Prostate gland (tissue), 2 donors: ENCODE measurements around the gene PRPF6.

Source experiments
- POLR2A ChIP-seq: fragments of 450-650 bp; IDR thresholded peaks from one replicate; pipeline ENCODE4 v1.6.1; 2016; ENCODE audit warnings: antibody characterized with exemption, mild to moderate bottlenecking
- POLR2AphosphoS5 ChIP-seq: sonication (generic); formaldehyde crosslinking; IDR thresholded peaks from one replicate; pipeline ENCODE4 v1.6.1; 2017; ENCODE audit warnings: antibody characterized with exemption
- TF ChIP-seq, protein P1 (sequence below), 4 experiments: fragments of 200-600 bp in 2 of 4; fragments of 450-650 bp in 2 of 4; sonication (generic) in 2 of 4; IDR thresholded peaks; 1 replicate in 3 of 4; 2 replicates in 1 of 4; pipeline ENCODE4 v1.5.1; 2016 to 2019; ENCODE audit warnings: antibody characterized with exemption in 4 of 4, mild to moderate bottlenecking in 2 of 4, moderate library complexity in 2 of 4

DNA sequence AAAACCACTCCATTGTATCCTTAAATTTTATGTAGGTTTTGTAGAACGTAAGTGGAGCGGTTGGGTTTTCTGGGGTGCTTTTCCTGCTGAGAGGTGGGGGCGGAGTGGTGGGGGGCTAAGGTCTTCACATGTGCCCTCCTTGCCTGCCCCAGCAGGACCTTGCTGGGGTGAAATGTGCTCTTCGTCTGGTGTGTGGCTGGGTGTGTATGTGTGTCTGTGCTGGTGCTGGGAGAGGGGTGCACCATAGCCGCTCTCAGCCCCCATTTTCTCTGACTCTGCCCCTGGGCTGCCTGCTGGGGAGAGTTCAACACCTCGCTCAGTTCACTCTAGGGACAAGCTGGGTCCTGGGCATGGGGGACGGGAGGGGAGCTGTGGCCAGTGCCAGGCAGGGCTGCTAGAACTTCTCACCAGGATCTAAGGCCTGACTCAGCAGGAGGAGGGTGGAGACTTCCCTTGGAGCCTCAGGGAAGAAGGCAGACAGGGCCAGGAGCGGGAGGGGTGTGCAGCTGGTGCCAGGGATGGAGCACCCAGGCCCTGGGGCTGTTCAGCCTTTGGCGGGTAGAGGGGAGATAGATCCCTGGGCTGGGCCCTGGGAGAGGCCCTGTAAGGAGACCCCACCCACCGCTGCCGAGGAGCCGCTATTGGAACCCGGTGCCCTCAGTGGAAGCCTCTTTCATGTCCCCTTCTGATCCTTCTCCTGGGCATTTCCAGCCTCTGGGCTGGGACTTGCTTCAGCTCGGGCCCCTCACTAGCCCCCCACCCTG lies 63.7 kb downstream of the PRPF6 start:
- TF ChIP-seq, protein P1, sequence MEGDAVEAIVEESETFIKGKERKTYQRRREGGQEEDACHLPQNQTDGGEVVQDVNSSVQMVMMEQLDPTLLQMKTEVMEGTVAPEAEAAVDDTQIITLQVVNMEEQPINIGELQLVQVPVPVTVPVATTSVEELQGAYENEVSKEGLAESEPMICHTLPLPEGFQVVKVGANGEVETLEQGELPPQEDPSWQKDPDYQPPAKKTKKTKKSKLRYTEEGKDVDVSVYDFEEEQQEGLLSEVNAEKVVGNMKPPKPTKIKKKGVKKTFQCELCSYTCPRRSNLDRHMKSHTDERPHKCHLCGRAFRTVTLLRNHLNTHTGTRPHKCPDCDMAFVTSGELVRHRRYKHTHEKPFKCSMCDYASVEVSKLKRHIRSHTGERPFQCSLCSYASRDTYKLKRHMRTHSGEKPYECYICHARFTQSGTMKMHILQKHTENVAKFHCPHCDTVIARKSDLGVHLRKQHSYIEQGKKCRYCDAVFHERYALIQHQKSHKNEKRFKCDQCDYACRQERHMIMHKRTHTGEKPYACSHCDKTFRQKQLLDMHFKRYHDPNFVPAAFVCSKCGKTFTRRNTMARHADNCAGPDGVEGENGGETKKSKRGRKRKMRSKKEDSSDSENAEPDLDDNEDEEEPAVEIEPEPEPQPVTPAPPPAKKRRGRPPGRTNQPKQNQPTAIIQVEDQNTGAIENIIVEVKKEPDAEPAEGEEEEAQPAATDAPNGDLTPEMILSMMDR (IDR thresholded peaks at IDR 0.05): no peak
- TF ChIP-seq POLR2A (no peak), POLR2AphosphoS5 (no peak)
